Naive B cell (primary cell): ENCODE data around the gene THOC3. TPM values are rescaled to one million over a fixed set of nuclear protein-coding genes. Genes with fewer than 3 reads are reported as not detected.
"Not testable (repeated sequence)": the region's sequence is repeated elsewhere in the genome, so short reads cannot be mapped to it uniquely, and the experiment has no call there.

Experiments
- ATAC-seq, 2 donors: fragments of 150-1000 bp; cut with Tn5 transposase; 2 replicates each; pipeline ENCODE4 v1.10.0; 2021; ENCODE audit warnings: low read depth in 2 of 2, mild to moderate bottlenecking in 2 of 2, moderate library complexity in 2 of 2
- DNase-seq: peaks from one replicate; pipeline ENCODE4 v3.0.0; 2022
- H3K27ac Mint-ChIP-seq, 6 donors: one replicate each; pipeline ENCODE4 v1.8.0; 2020 to 2022; ENCODE audit warnings: mild to moderate bottlenecking in 6 of 6, mixed read lengths in 6 of 6, moderate library complexity in 5 of 6, inconsistent platforms in 2 of 6
- H3K27me3 Mint-ChIP-seq, 3 donors: one replicate each; pipeline ENCODE4 v1.8.0; 2021 to 2022; ENCODE audit warnings: mixed read lengths in 3 of 3, mild to moderate bottlenecking in 1 of 3
- H3K36me3 Mint-ChIP-seq, 2 donors: one replicate each; pipeline ENCODE4 v1.8.0; 2020 to 2022; ENCODE audit warnings: mixed read lengths in 2 of 2, inconsistent platforms in 1 of 2, mild to moderate bottlenecking in 1 of 2
- H3K4me1 Mint-ChIP-seq, 3 donors: one replicate each; pipeline ENCODE4 v1.8.0; 2020 to 2022; ENCODE audit warnings: mixed read lengths in 3 of 3, inconsistent platforms in 1 of 3, mild to moderate bottlenecking in 1 of 3, moderate library complexity in 1 of 3
- H3K4me3 Mint-ChIP-seq, 8 donors: one replicate each; pipeline ENCODE4 v1.8.0; 2020 to 2022; ENCODE audit warnings: mild to moderate bottlenecking in 8 of 8, mixed read lengths in 8 of 8, moderate library complexity in 8 of 8, inconsistent platforms in 2 of 8
- H3K9me3 Mint-ChIP-seq, 7 donors: one replicate each; pipeline ENCODE4 v1.8.0; 2020 to 2022; ENCODE audit warnings: mixed read lengths in 7 of 7, mild to moderate bottlenecking in 5 of 7, inconsistent platforms in 2 of 7, moderate library complexity in 1 of 7
- polyA plus RNA-seq, 6 donors: library from polyadenylated mRNA; unstranded; fragments of 300-500 nt; fragmentation: Illumina TruSeq; gene quantifications; one replicate each; pipeline ENCODE4 v1.2.3, GENCODE V29; 2021; ENCODE audit warnings: low read depth in 6 of 6

THOC3 gene
- polyA plus RNA-seq, 6 donors from 2014 or later = 59.7 to 90.7 (median 77.2) TPM

- not testable (repeated sequence) for H3K4me1 Mint-ChIP-seq, H3K27ac Mint-ChIP-seq, DNase-seq, ATAC-seq, H3K27me3 Mint-ChIP-seq, H3K36me3 Mint-ChIP-seq, H3K9me3 Mint-ChIP-seq, H3K4me3 Mint-ChIP-seq
These were observed 7.9 kb downstream of the THOC3 start for GRCh38 chr5:175960228-175960627.

- not testable (repeated sequence) for H3K36me3 Mint-ChIP-seq, H3K4me1 Mint-ChIP-seq, H3K27ac Mint-ChIP-seq, DNase-seq, ATAC-seq, H3K4me3 Mint-ChIP-seq, H3K27me3 Mint-ChIP-seq, H3K9me3 Mint-ChIP-seq
These were observed 9.6 kb downstream of the THOC3 start for GRCh38 chr5:175958515-175958914.

- not testable (repeated sequence) for H3K4me1 Mint-ChIP-seq, H3K27me3 Mint-ChIP-seq, H3K36me3 Mint-ChIP-seq, ATAC-seq, DNase-seq, H3K27ac Mint-ChIP-seq, H3K4me3 Mint-ChIP-seq, H3K9me3 Mint-ChIP-seq
These were observed 14.0 kb downstream of the THOC3 start for GRCh38 chr5:175954107-175954506.

- not testable (repeated sequence) for ATAC-seq, H3K36me3 Mint-ChIP-seq, H3K4me1 Mint-ChIP-seq, H3K27ac Mint-ChIP-seq, H3K27me3 Mint-ChIP-seq, DNase-seq, H3K9me3 Mint-ChIP-seq, H3K4me3 Mint-ChIP-seq
These were observed 15.3 kb downstream of the THOC3 start for GRCh38 chr5:175952810-175953209.

GRCh38 chr5:175951339-175951969 lies 16.7 kb downstream of the THOC3 start:
- H3K4me1 Mint-ChIP-seq, DNase-seq, H3K27me3 Mint-ChIP-seq, H3K36me3 Mint-ChIP-seq, H3K9me3 Mint-ChIP-seq, H3K4me3 Mint-ChIP-seq, H3K27ac Mint-ChIP-seq: not testable (repeated sequence)
- ATAC-seq = peak; percentile 84 to 90

GRCh38 chr5:175948329-175949108 lies 19.6 kb downstream of the THOC3 start:
- H3K36me3 Mint-ChIP-seq, DNase-seq, H3K4me1 Mint-ChIP-seq, H3K4me3 Mint-ChIP-seq, H3K27ac Mint-ChIP-seq, H3K9me3 Mint-ChIP-seq, ATAC-seq, H3K27me3 Mint-ChIP-seq: not testable (repeated sequence)

- not testable (repeated sequence) for H3K4me3 Mint-ChIP-seq, H3K27ac Mint-ChIP-seq, H3K9me3 Mint-ChIP-seq, DNase-seq, H3K4me1 Mint-ChIP-seq, H3K27me3 Mint-ChIP-seq, ATAC-seq
- H3K36me3 Mint-ChIP-seq = peaks cover 8 to 12% of the 10 kb centered on the region in 2 donors
These were observed 24.9 kb downstream of the THOC3 start for GRCh38 chr5:175943253-175943652.

- DNase-seq, H3K27me3 Mint-ChIP-seq, H3K27ac Mint-ChIP-seq, ATAC-seq, H3K4me1 Mint-ChIP-seq, H3K9me3 Mint-ChIP-seq, H3K4me3 Mint-ChIP-seq: not testable (repeated sequence)
- H3K36me3 Mint-ChIP-seq = peaks cover 8 to 12% of the 10 kb centered on the region in 2 donors
These were observed 27.5 kb downstream of the THOC3 start for GRCh38 chr5:175940632-175941031.

GRCh38 chr5:175938489-175938888 lies 29.6 kb downstream of the THOC3 start:
- Mint-ChIP-seq H3K36me3 (peaks cover 8 to 12% of the 10 kb centered on the region in 2 donors), H3K27ac (peak overlapping the region in 1 of 6 donors; percentile 25)
- H3K9me3 Mint-ChIP-seq, H3K4me3 Mint-ChIP-seq, H3K4me1 Mint-ChIP-seq, H3K27me3 Mint-ChIP-seq, ATAC-seq, DNase-seq: not testable (repeated sequence)

GRCh38 chr5:175928752-175929151 lies 39.4 kb downstream of the THOC3 start:
- H3K4me1 Mint-ChIP-seq, H3K27ac Mint-ChIP-seq, DNase-seq, H3K27me3 Mint-ChIP-seq, H3K4me3 Mint-ChIP-seq, ATAC-seq, H3K9me3 Mint-ChIP-seq: not testable (repeated sequence)
- peaks cover 6 to 10% of the 10 kb centered on the region in 2 donors for H3K36me3 Mint-ChIP-seq

GRCh38 chr5:175925106-175925505 lies 43.0 kb downstream of the THOC3 start:
- peaks cover 12 to 27% of the 10 kb centered on the region in 2 donors for H3K36me3 Mint-ChIP-seq

GRCh38 chr5:175922192-175922885 lies 45.8 kb downstream of the THOC3 start:
- Mint-ChIP-seq H3K27me3 (no peaks in the 10 kb centered on the region), H3K9me3 (peaks cover 0 to under 1% (median 0%) of the 10 kb centered on the region in 7 donors), H3K27ac (peak overlapping the region in 1 of 6 donors; percentile 8), H3K4me1 (peaks cover 0 to 5% (median 0%) of the 10 kb centered on the region in 3 donors), H3K36me3 (peaks cover 5 to 31% of the 10 kb centered on the region in 2 donors), H3K4me3 (no peak overlapping the region)
- ATAC-seq = no peak
- no peak for DNase-seq

More at GRCh38 chr5:175925106-175925505, 43.0 kb downstream of the THOC3 start:
- not testable (repeated sequence) for DNase-seq, H3K27me3 Mint-ChIP-seq, ATAC-seq, H3K4me3 Mint-ChIP-seq, H3K4me1 Mint-ChIP-seq, H3K9me3 Mint-ChIP-seq
- peak overlapping the region in 1 of 6 donors; percentile 44 for H3K27ac Mint-ChIP-seq

- no peak for DNase-seq
- Mint-ChIP-seq H3K9me3 (peaks cover 0 to 3% (median 0%) of the 10 kb centered on the region in 7 donors), H3K27ac (peak overlapping the region in 4 of 6 donors; percentile 1 to 3 (median 2)), H3K27me3 (no peaks in the 10 kb centered on the region), H3K36me3 (peaks cover 5 to 31% of the 10 kb centered on the region in 2 donors), H3K4me3 (peak overlapping the region in 1 of 8 donors; percentile 36), H3K4me1 (peaks cover 0 to 5% (median under 1%) of the 10 kb centered on the region in 3 donors)
- no peak for ATAC-seq
These were observed 46.9 kb downstream of the THOC3 start for GRCh38 chr5:175921061-175921730.
